Brain microvascular endothelial cell (primary cell): ENCODE results near the gene MRLN.

Source experiments
- DNase-seq: peaks from one replicate; pipeline ENCODE4 v3.0.0-alpha.2; 2020
- H3K27ac ChIP-seq: fragments of 250-450 bp; sonication (Bioruptor Pico); 2 replicates; pipeline ENCODE4 v1.5.1; 2020; ENCODE audit warnings: mild to moderate bottlenecking, moderate library complexity
- H3K27me3 ChIP-seq: fragments of 250-450 bp; sonication (Bioruptor Pico); replicated peaks from 2 replicates; pipeline ENCODE4 v1.5.1; 2020; ENCODE audit warnings: mild to moderate bottlenecking
- H3K36me3 ChIP-seq: fragments of 250-450 bp; sonication (Bioruptor Pico); replicated peaks from 2 replicates; pipeline ENCODE4 v1.5.1; 2020; ENCODE audit warnings: mild to moderate bottlenecking
- H3K4me3 ChIP-seq: 2 replicates; pipeline ENCODE4 v1.5.1; 2011; ENCODE audit warnings: low read depth, mild to moderate bottlenecking, control low read depth, low read length, moderate library complexity
- CTCF ChIP-seq: IDR thresholded peaks from 2 replicates; pipeline ENCODE4 v1.5.1; 2011; ENCODE audit warnings: low read depth, mild to moderate bottlenecking, moderate library complexity, low read length, control low read depth, inconsistent platforms; ENCODE audit errors: missing control alignments
- in situ Hi-C: cut with HindIII; loops from 2 replicates; pipeline ENCODE4 v1.10.0; 2017; ENCODE audit warnings: low sequenced_read_pairs, low pct_ligation_motif_present

The MRLN gene

GRCh38 chr10:59702347-59702746, 50.9 kb downstream of the MRLN start:
- Histone ChIP-seq H3K4me3 (no peak overlapping the region), H3K27ac (no peak overlapping the region), H3K36me3 (no peaks in the 10 kb centered on the region), H3K27me3 (no peaks in the 10 kb centered on the region)
- no peak for TF ChIP-seq CTCF
- DNase-seq, result no peak
- in situ Hi-C loops, result no loop called here

- no peak overlapping the region for H3K4me3 ChIP-seq
- H3K27me3 ChIP-seq, result no peaks in the 10 kb centered on the region
- no peaks in the 10 kb centered on the region for H3K36me3 ChIP-seq
- no peak for DNase-seq
- H3K27ac ChIP-seq, result no peak overlapping the region
- in situ Hi-C loops, result no loop called here
- no peak for TF ChIP-seq CTCF
Measured at GRCh38 chr10:59700709-59701108, 52.5 kb downstream of the MRLN start.

GRCh38 chr10:59698326-59698725, 54.9 kb downstream of the MRLN start:
- no peak for DNase-seq
- no peaks in the 10 kb centered on the region for H3K27me3 ChIP-seq
- no peak for TF ChIP-seq CTCF
- H3K4me3 ChIP-seq, result no peak overlapping the region
- H3K36me3 ChIP-seq, result no peaks in the 10 kb centered on the region
- no peak overlapping the region for H3K27ac ChIP-seq
- in situ Hi-C loops, result no loop called here

- no peak overlapping the region for H3K27ac ChIP-seq
- in situ Hi-C loops, result no loop called here
- no peak overlapping the region for H3K4me3 ChIP-seq
- no peaks in the 10 kb centered on the region for H3K36me3 ChIP-seq
- DNase-seq, result no peak
- H3K27me3 ChIP-seq, result no peaks in the 10 kb centered on the region
- no peak for TF ChIP-seq CTCF
Measured at GRCh38 chr10:59695637-59696036, 57.6 kb downstream of the MRLN start.

DNA sequence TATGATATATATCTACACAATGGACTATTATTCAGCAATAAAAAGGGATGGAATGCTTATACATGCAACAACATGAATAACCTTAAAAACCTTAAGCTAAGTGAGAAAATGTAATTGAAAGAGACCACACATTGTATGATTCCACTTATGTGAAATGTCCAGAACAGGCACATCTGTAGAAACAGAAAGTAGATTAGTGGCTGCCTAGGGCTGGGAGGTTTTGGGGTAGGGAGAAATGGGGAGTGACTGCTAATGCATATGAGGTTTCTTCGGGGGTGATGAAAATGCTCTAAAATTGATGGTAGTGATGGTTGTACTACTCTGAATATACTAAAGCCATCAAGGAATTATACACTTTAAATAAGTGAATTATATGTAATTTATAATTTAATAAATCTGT, 58.3 kb downstream of the MRLN start:
- no peak for DNase-seq
- no peak overlapping the region for H3K4me3 ChIP-seq
- no peak overlapping the region for H3K27ac ChIP-seq
- in situ Hi-C loops, result no loop called here
- H3K36me3 ChIP-seq, result no peaks in the 10 kb centered on the region
- H3K27me3 ChIP-seq, result no peaks in the 10 kb centered on the region
- no peak for TF ChIP-seq CTCF

GRCh38 chr10:59692113-59692512, 61.1 kb downstream of the MRLN start:
- DNase-seq, result no peak
- Histone ChIP-seq H3K36me3 (no peaks in the 10 kb centered on the region), H3K27me3 (no peaks in the 10 kb centered on the region), H3K27ac (no peak overlapping the region), H3K4me3 (no peak overlapping the region)
- TF ChIP-seq CTCF, result no peak
- in situ Hi-C loops, result no loop called here
